Esophagus muscularis mucosa (tissue), 3 donors: ENCODE results near the gene INSYN2B.

Experiments
- CTCF ChIP-seq, 3 experiments: fragments of 200-600 bp in 2 of 3; fragments of 450-650 bp in 1 of 3; sonication (generic) in 2 of 3; IDR thresholded peaks; one replicate each; pipeline ENCODE4 v1.5.1; 2017 to 2019; ENCODE audit warnings: antibody characterized with exemption in 3 of 3, mild to moderate bottlenecking in 2 of 3, moderate library complexity in 1 of 3
- POLR2AphosphoS5 ChIP-seq, 2 donors: sonication (generic); formaldehyde crosslinking; IDR thresholded peaks; one replicate each; pipeline ENCODE4 v1.6.1; 2017; ENCODE audit warnings: antibody characterized with exemption in 2 of 2

DNA sequence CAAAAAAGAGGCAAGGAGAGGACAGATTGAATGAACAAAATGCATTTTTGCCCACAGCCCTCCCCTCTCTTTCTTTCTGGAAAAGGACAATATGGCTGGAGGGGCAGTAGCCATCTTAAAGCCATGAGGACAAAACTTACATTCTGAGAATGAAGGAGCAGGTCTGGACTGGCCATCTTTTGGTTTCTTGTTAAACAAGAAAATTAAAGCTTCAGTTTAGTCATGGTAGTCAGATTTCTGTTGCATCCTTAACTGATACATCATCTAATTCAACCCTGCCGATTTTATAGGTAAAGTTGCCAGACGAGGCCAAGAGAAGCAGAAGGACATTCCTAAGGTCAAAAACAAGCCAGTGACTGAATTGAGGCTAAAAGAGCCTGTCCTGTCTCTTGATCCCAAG is 31.5 kb upstream of the INSYN2B start:
- TF ChIP-seq CTCF (IDR thresholded peaks at IDR 0.05) (no peak), POLR2AphosphoS5 (IDR thresholded peaks at IDR 0.05) (no peak)
